Type B pancreatic cell (in vitro differentiated cells): ENCODE data around the gene GPC5. TPM values are rescaled to one million over a fixed set of nuclear protein-coding genes. Genes with fewer than 3 reads are reported as not detected.

Experiments used
- DNase-seq: peaks from one replicate; pipeline ENCODE4 v3.0.0; 2021; ENCODE audit warnings: mixed read lengths; ENCODE audit not compliant: unreplicated experiment; ENCODE audit errors: extremely low spot score
- H3K27ac Mint-ChIP-seq: 2 replicates; pipeline ENCODE4 v1.8.0; 2021; ENCODE audit warnings: mild to moderate bottlenecking, mixed read lengths
- H3K27me3 Mint-ChIP-seq: 2 replicates; pipeline ENCODE4 v1.8.0; 2021; ENCODE audit warnings: mixed read lengths
- H3K36me3 Mint-ChIP-seq: 2 replicates; pipeline ENCODE4 v1.8.0; 2021; ENCODE audit warnings: mixed read lengths
- H3K4me1 Mint-ChIP-seq: one replicate; pipeline ENCODE4 v1.8.0; 2021; ENCODE audit warnings: mixed read lengths; ENCODE audit not compliant: unreplicated experiment
- H3K4me3 Mint-ChIP-seq: 2 replicates; pipeline ENCODE4 v1.8.0; 2021; ENCODE audit warnings: mild to moderate bottlenecking, mixed read lengths
- H3K9me3 Mint-ChIP-seq: 2 replicates; pipeline ENCODE4 v1.8.0; 2021; ENCODE audit warnings: mixed read lengths
- total RNA-seq: library from RNA; stranded (reverse); gene quantifications from 2 replicates; pipeline ENCODE4 v1.2.1, GENCODE V29; 2021; ENCODE audit warnings: low replicate concordance
- TF ChIP-seq, protein P1 (sequence below): fragments of 200-600 bp; sonication (generic); conservative IDR thresholded peaks from 2 replicates; pipeline ENCODE4 v1.5.0; 2021; ENCODE audit warnings: antibody characterized with exemption, mild to moderate bottlenecking

The GPC5 gene
- total RNA-seq, 1 donor from 2014 or later = 2.8 TPM

DNA sequence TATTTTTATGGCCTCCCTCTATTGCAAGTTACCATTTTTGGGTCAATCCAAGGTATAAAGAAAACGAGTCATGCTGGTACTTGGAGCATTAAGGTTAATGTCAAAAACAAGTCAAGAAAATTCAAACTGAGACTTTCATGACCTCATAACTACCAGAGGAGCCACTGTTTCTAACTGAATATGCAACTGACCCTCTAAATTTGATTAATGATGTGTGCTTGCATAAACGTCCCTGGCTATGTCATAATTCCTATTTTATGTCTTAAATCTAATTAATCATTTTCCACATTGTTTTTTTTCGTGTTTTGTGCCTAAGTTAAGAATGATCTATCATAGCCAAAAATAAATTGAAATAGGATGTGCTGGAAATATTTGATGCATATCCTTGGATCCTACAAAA, 1431.5 kb downstream of the GPC5 start:
- Mint-ChIP-seq H3K9me3 (no peaks in the 10 kb centered on the region), H3K36me3 (no peaks in the 10 kb centered on the region), H3K27ac (no peak overlapping the region), H3K27me3 (no peaks in the 10 kb centered on the region), H3K4me1 (peaks cover 4% of the 10 kb centered on the region), H3K4me3 (no peak overlapping the region)
- TF ChIP-seq, protein P1, sequence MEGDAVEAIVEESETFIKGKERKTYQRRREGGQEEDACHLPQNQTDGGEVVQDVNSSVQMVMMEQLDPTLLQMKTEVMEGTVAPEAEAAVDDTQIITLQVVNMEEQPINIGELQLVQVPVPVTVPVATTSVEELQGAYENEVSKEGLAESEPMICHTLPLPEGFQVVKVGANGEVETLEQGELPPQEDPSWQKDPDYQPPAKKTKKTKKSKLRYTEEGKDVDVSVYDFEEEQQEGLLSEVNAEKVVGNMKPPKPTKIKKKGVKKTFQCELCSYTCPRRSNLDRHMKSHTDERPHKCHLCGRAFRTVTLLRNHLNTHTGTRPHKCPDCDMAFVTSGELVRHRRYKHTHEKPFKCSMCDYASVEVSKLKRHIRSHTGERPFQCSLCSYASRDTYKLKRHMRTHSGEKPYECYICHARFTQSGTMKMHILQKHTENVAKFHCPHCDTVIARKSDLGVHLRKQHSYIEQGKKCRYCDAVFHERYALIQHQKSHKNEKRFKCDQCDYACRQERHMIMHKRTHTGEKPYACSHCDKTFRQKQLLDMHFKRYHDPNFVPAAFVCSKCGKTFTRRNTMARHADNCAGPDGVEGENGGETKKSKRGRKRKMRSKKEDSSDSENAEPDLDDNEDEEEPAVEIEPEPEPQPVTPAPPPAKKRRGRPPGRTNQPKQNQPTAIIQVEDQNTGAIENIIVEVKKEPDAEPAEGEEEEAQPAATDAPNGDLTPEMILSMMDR = no peak
- no peak for DNase-seq

DNA sequence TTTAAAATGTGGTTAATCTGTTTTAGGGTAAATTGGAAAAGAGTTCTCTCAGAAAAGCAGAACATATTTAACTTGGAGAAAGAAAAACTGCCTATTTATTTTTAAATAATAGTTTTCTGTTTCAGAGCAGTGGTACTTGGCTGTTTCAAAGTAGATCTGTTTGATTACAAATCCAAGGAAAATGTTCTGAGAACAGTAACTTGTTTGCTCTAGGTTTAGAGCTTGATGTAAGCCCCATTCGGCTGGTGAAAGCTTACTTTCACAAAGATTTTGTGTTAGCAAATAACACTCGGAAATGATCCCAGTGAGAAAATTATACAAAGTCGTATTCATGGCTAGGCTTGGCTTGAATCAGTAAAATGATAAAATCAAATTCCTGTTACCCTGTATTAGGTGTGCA, 1432.4 kb downstream of the GPC5 start:
- H3K36me3 Mint-ChIP-seq = no peaks in the 10 kb centered on the region
- H3K27me3 Mint-ChIP-seq = no peaks in the 10 kb centered on the region
- TF ChIP-seq, protein P1 = no peak
- DNase-seq = no peak
- H3K4me3 Mint-ChIP-seq = no peak overlapping the region
- H3K4me1 Mint-ChIP-seq = peaks cover 4% of the 10 kb centered on the region
- no peak overlapping the region for H3K27ac Mint-ChIP-seq
- H3K9me3 Mint-ChIP-seq = no peaks in the 10 kb centered on the region

DNA sequence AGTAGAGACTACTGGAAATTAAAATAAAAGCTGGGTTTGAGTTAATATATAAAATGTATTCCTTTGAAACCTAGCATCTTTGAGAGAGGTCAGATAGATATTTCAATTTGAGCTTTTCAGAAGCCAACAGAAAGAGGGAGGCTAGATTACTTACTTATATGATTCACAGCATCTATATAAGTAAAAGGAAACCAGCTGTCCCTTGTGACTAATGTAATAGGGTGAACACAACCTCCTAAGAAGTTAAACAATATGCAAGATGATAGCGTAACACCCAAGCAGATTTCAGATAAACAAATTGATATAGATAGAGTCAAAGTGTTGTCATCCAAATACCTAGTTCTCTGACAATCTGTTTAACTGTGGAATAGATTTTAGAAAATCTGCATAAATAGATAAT, 1434.7 kb downstream of the GPC5 start:
- no peak overlapping the region for H3K27ac Mint-ChIP-seq
- H3K4me1 Mint-ChIP-seq = no peaks in the 10 kb centered on the region
- TF ChIP-seq, protein P1 = no peak
- H3K9me3 Mint-ChIP-seq = no peaks in the 10 kb centered on the region
- no peaks in the 10 kb centered on the region for H3K36me3 Mint-ChIP-seq
- no peak for DNase-seq
- H3K4me3 Mint-ChIP-seq = no peak overlapping the region
- no peaks in the 10 kb centered on the region for H3K27me3 Mint-ChIP-seq

DNA sequence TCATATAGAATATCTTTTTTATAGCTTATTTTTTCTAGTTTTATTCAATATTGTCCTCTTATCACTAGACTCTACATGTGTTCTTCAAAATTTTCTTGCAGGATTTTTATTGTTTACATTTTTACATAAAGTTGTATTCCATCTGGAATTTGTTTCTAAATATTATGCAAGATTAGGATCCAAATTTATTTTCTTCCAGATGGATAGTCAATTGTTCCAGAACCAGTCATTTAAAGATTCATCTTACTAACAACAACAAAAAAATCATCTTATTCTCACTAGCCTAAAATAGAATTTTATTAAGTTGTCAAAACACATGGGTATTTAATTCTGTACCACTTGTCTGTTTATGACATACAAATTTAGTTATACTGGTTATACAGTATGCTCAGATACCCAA, 1437.8 kb downstream of the GPC5 start:
- Mint-ChIP-seq H3K27me3 (no peaks in the 10 kb centered on the region), H3K27ac (no peak overlapping the region), H3K4me1 (no peaks in the 10 kb centered on the region), H3K9me3 (no peaks in the 10 kb centered on the region), H3K36me3 (no peaks in the 10 kb centered on the region), H3K4me3 (no peak overlapping the region)
- DNase-seq = no peak
- TF ChIP-seq, protein P1 = no peak

DNA sequence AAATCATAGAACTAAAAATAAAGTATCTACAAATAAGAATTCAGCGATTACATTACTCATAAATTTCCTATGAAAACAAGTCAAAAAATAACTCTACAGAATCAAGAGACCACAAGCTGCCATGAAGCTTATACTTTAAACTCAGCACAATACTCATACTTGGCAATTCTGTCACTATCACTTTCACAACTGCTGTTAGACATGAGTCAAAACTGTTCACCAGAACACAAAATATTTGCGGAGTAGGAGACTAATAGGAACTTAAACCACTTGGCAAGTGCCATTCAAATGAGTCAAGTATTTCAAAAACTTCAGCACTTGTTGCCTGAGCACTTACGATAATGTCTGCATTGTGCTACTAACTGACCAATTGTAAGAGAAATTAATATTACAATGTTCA, 1440.4 kb downstream of the GPC5 start:
- no peaks in the 10 kb centered on the region for H3K9me3 Mint-ChIP-seq
- no peaks in the 10 kb centered on the region for H3K36me3 Mint-ChIP-seq
- DNase-seq = no peak
- H3K27ac Mint-ChIP-seq = no peak overlapping the region
- H3K27me3 Mint-ChIP-seq = no peaks in the 10 kb centered on the region
- TF ChIP-seq, protein P1 = no peak
- H3K4me3 Mint-ChIP-seq = no peak overlapping the region
- no peaks in the 10 kb centered on the region for H3K4me1 Mint-ChIP-seq

DNA sequence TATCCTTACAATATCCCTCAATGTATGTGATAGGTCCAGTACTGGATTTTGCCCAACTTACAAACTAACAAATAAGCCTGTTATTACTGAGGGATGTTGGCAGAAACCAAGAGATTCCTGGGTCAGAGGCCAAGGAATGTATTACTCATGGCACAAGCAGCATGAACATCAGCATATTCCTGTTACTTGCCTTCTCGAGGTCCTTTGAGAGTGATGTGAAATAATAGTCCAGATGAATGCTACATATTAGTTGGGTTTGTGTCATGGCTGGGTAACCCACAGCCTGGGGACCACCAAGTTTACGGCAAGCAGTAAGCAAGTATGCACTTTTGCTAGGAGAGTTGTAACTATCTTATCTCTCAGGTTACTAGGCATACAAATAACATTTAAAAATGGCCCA, 1443.7 kb downstream of the GPC5 start:
- no peaks in the 10 kb centered on the region for H3K4me1 Mint-ChIP-seq
- TF ChIP-seq, protein P1 = no peak
- H3K36me3 Mint-ChIP-seq = no peaks in the 10 kb centered on the region
- no peaks in the 10 kb centered on the region for H3K9me3 Mint-ChIP-seq
- no peak for DNase-seq
- no peak overlapping the region for H3K27ac Mint-ChIP-seq
- H3K27me3 Mint-ChIP-seq = no peaks in the 10 kb centered on the region
- no peak overlapping the region for H3K4me3 Mint-ChIP-seq
